Activated T-helper 1 cell treated with anti-CD3 and anti-CD28 coated beads, Interleukin-12 subunit alpha, Interleukin-12 subunit beta, Interleukin-2, Interleukin-4 antibody, amounts not matched to agents 30 ng/mL and 10 ng/mL and 1 ng/mL, durations not matched to agents 14 hours and 24 hours and 36 hours (primary cell): ENCODE measurements around the gene PACRG. TPM values are rescaled to one million over a fixed set of nuclear protein-coding genes. Genes with fewer than 3 reads are reported as not detected.
"Not testable (repeated sequence)": the region's sequence is repeated elsewhere in the genome, so short reads cannot be mapped to it uniquely, and the experiment has no call there.

Experiments used
- DNase-seq: peaks from one replicate; pipeline ENCODE4 v3.0.0; 2021; ENCODE audit warnings: low spot score
- H3K27ac Mint-ChIP-seq: one replicate; pipeline ENCODE4 v1.8.0; 2021; ENCODE audit warnings: mild to moderate bottlenecking, mixed read lengths
- H3K27me3 Mint-ChIP-seq: one replicate; pipeline ENCODE4 v1.8.0; 2022; ENCODE audit warnings: mild to moderate bottlenecking, moderate library complexity, mixed read lengths; ENCODE audit not compliant: insufficient read depth
- H3K36me3 Mint-ChIP-seq: one replicate; pipeline ENCODE4 v1.8.0; 2021; ENCODE audit warnings: low read depth, mixed read lengths
- H3K4me1 Mint-ChIP-seq: one replicate; pipeline ENCODE4 v1.8.0; 2021; ENCODE audit warnings: low read depth, mixed read lengths
- H3K4me3 Mint-ChIP-seq: one replicate; pipeline ENCODE4 v1.8.0; 2021; ENCODE audit warnings: mild to moderate bottlenecking, moderate library complexity, mixed read lengths
- H3K9me3 Mint-ChIP-seq: one replicate; pipeline ENCODE4 v1.8.0; 2021; ENCODE audit warnings: mixed read lengths
- intact Hi-C: fragments of 100-400 bp; cut with micrococcal nuclease; formaldehyde crosslinking; loops from one replicate; pipeline ENCODE4 v1.15.1; 2024
- total RNA-seq: library from RNA; stranded (reverse); gene quantifications from 2 replicates; pipeline ENCODE4 v1.2.3, GENCODE V29; 2022

PACRG gene
- total RNA-seq, 1 donor from 2014 or later = 0.36 TPM

DNA sequence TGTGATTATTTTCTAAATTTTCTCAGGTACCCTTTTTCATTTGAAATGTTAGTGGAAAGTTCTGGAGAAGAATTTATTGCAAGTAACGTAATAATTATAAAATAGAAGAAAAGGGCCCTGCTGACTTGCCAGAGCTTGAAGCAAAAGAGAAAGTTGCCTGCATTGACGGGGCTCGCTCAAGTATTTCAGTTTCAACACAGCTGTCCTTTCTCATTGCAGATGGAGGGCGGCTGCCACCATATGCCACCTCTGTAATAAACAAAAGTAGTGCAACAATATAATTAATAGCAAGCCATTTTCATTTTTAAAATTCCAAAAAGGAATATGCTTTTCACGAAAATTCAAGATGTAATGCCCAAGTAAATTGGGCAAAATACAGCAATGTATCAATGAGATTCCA, 246.2 kb downstream of the PACRG start:
- H3K27me3 Mint-ChIP-seq = no peaks in the 10 kb centered on the region
- intact Hi-C loops = no loop called here
- no peaks in the 10 kb centered on the region for H3K36me3 Mint-ChIP-seq
- no peak for DNase-seq
- peaks cover 15% of the 10 kb centered on the region for H3K9me3 Mint-ChIP-seq
- H3K4me3 Mint-ChIP-seq = no peak overlapping the region
- H3K27ac Mint-ChIP-seq = no peak overlapping the region
- no peaks in the 10 kb centered on the region for H3K4me1 Mint-ChIP-seq

DNA sequence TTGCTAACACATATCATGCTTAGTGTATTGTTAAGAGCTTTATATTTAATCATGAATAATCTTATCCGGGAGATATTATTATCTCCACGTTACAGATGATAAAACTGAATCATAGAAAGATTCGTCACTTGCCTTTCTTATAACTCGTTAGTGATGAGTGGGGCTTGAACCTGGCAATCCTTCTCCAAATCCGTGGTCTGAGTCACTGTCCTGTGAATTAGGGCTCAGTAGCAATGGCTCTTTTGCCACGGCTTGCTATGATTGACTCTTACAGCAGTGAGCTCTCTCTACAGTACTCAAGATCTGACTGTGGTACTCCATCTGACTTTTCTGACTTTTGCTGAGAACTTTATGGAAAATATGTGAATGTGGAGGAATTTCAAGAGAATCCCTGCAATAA, 246.9 kb downstream of the PACRG start:
- Mint-ChIP-seq H3K36me3 (no peaks in the 10 kb centered on the region), H3K4me3 (no peak overlapping the region), H3K27ac (no peak overlapping the region), H3K27me3 (no peaks in the 10 kb centered on the region), H3K4me1 (no peaks in the 10 kb centered on the region), H3K9me3 (peaks cover 9% of the 10 kb centered on the region)
- intact Hi-C loops = no loop called here
- no peak for DNase-seq

DNA sequence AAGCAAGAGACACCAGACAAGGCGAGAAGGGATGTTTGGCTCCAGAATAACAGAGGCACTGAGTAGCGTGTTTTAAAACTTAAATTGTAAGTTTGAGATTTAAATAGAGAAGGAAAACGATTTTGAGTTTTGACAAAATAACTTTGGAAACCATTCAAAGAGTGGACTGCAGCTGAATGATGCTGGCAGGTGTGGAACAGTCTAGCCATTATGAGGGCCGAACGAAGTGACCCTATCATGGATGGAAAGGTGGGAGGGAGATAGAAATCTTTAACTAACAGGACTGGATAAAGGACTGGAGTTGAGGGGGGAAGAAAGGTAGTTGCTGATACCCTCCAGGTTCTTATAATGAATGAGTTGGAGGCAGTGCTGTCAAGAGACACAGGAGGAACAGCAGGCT, 248.4 kb downstream of the PACRG start:
- Mint-ChIP-seq H3K36me3 (no peaks in the 10 kb centered on the region), H3K27ac (no peak overlapping the region)

DNA sequence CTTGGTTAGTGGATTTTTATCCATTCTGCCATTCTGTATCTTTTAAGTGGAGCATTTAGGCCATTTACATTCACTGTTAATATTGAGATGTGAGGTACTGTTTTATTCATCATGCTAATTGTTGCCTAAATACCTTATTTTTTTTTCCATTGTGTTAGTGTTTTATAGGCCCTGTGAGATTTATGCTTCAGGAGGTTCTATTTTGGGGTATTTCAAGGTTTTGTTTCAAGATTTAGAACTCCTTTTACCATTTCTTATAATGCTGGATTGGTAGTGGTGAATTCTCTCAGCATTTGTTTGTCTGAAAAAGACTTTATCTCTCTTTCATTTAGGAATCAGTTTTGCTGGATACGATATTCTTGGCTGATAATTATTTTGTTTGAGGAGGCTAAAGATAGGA, 255.5 kb downstream of the PACRG start:
- H3K27me3 Mint-ChIP-seq, H3K27ac Mint-ChIP-seq, H3K4me3 Mint-ChIP-seq, DNase-seq, intact Hi-C loops, H3K36me3 Mint-ChIP-seq, H3K4me1 Mint-ChIP-seq: not testable (repeated sequence)
- H3K9me3 Mint-ChIP-seq = peaks cover 20% of the 10 kb centered on the region

More for the DNA sequence above, 248.4 kb downstream of the PACRG start:
- intact Hi-C loops = no loop called here
- peaks cover 8% of the 10 kb centered on the region for H3K9me3 Mint-ChIP-seq
- H3K27me3 Mint-ChIP-seq = no peaks in the 10 kb centered on the region
- DNase-seq = no peak
- no peak overlapping the region for H3K4me3 Mint-ChIP-seq
- H3K4me1 Mint-ChIP-seq = no peaks in the 10 kb centered on the region

DNA sequence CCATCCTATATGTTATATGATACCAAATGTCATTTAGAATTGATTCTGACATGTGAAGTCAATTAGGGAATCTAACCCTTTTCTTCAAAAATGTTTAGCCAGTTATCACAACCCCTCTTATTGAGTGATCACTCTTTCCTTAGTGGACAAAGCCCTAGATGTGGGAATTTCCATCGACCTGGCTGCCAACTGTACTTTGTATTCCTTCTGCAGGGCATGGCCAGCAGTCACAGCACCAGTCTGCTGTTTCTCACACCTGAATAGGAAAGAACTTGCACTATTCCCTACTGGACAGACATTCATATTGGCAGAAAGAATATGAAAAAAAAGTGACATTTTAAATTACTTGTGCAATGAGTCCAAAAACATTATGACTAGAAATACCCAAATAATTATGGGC, 271.0 kb downstream of the PACRG start:
- Mint-ChIP-seq H3K4me3 (no peak overlapping the region), H3K9me3 (peaks cover 11% of the 10 kb centered on the region), H3K4me1 (peaks cover 5% of the 10 kb centered on the region), H3K36me3 (no peaks in the 10 kb centered on the region), H3K27ac (no peak overlapping the region), H3K27me3 (no peaks in the 10 kb centered on the region)
- intact Hi-C loops = no loop called here
- no peak for DNase-seq

DNA sequence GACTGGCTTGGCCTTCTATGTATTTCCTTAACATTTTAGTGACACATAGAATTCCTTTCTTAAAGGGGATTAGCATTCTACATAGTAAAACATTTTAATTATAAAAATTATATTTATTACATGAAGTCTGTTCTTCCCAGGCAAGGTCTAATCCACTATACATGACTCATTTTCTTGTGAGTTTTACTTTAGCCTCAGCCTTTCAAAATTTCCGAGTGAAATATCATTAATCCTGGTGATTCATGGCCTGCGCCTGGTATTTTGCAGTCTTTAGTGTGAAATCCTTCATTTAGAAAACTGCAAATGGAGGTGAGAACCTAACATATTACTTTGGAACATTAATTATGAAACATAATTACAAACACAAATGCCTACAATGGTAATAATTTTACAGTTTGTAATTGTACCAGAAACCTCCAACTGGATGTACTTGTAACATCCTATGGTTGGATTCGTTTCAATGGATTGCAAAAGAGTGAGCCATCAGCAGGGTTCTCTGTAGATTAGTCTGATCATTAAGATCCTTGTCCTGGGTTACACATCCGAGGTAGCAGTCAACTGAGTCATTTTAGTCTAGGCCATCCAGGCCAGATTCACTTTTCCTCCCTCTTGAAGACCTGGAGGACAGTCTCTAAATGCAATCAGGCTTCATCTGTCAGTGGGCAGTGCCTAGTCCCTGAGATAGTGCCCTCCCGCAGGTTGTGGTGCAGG, 272.0 kb downstream of the PACRG start:
- Mint-ChIP-seq H3K9me3 (peaks cover 11% of the 10 kb centered on the region), H3K4me1 (peaks cover 5% of the 10 kb centered on the region), H3K27ac (no peak overlapping the region), H3K36me3 (no peaks in the 10 kb centered on the region), H3K4me3 (no peak overlapping the region), H3K27me3 (no peaks in the 10 kb centered on the region)
- intact Hi-C loops = no loop called here
- DNase-seq = no peak

DNA sequence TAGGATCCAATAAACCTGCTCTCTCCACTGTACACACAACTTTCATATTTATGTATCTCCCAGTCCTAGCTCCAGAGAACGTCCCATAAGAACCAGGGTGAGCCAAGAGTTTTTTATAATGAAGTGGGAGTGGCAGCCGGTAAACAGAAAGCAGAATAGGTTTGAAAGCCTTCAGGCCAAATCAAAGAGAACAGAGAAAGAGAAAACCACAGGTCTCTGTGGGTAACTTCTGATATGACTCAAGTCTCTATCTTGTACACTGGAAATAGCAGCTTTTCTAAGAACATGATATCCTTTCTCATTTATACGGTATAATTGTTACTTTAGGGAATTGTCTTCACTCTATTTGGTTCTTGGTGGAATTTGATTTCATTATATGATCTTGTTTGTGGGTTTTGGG, 273.6 kb downstream of the PACRG start:
- Mint-ChIP-seq H3K27ac (no peak overlapping the region), H3K4me3 (no peak overlapping the region), H3K9me3 (peaks cover 6% of the 10 kb centered on the region), H3K27me3 (no peaks in the 10 kb centered on the region), H3K36me3 (no peaks in the 10 kb centered on the region), H3K4me1 (peaks cover 5% of the 10 kb centered on the region)
- intact Hi-C loops = no loop called here
- DNase-seq = no peak

DNA sequence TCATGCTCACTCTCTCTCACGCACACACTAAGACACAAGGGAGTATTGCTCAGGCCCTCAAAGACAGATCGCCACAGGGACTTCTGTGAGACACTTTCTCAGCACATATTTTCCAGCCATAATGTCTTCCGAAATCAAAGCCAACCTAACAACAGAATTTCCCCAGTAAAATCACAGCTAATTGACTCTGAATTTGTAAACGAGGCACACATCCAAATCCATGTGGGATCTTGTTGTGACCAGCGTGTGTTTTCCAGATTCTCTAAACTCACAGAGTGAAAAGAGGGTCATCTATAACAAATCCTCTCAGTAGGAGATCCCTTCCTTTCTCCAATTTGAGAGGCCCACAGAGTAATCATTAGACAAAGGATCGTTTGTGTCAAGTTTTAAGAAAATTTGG, 280.4 kb downstream of the PACRG start:
- Mint-ChIP-seq H3K27me3 (no peaks in the 10 kb centered on the region), H3K27ac (no peak overlapping the region), H3K9me3 (peaks cover 3% of the 10 kb centered on the region), H3K4me3 (no peak overlapping the region), H3K4me1 (no peaks in the 10 kb centered on the region), H3K36me3 (no peaks in the 10 kb centered on the region)
- intact Hi-C loops = no loop called here
- no peak for DNase-seq

DNA sequence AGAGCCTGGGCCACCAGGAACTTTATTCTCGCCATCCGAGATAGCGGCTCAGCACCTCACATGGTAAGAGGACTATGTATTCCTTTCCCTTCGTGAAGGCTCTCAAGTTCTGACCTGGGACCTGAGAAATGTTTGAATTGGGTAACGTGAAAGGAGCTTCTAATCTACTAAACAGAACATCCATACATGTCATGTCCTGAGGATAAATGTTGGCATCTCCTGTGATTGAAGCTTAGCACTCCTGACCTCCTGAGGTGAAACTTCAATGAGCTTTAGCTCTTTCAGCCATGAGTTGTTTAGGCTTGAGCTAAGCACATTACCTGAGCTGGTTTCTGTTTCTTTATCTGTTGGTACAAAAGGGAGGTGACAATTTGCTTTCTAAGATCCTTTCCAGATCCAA, 280.9 kb downstream of the PACRG start:
- no peaks in the 10 kb centered on the region for H3K36me3 Mint-ChIP-seq
- no peaks in the 10 kb centered on the region for H3K4me1 Mint-ChIP-seq
- H3K27me3 Mint-ChIP-seq = no peaks in the 10 kb centered on the region
- no peak overlapping the region for H3K27ac Mint-ChIP-seq
- intact Hi-C loops = no loop called here
- DNase-seq = no peak
- no peak overlapping the region for H3K4me3 Mint-ChIP-seq
- peaks cover 3% of the 10 kb centered on the region for H3K9me3 Mint-ChIP-seq

DNA sequence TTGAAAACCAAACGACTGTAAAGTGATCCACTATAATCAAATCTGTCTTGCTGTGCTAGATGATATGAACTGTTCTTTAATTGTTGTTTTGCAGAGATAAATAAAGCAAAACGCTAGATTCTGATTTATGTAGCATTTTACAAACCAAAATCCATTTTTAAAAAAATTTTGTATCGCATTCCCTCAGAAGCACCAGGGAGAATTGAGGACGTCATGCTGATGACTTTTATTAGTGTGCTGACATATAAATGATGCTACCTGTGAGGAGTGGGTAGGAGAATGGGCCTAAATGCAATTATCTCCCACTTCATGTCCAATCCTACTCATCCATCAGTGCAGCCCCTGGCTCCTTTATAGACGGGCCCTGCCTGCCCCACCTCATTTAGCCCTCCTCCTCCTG, 282.4 kb downstream of the PACRG start:
- peaks cover 2% of the 10 kb centered on the region for H3K27me3 Mint-ChIP-seq
- intact Hi-C loops = no loop called here
- H3K4me3 Mint-ChIP-seq = no peak overlapping the region
- DNase-seq = no peak
- H3K4me1 Mint-ChIP-seq = no peaks in the 10 kb centered on the region
- H3K36me3 Mint-ChIP-seq = no peaks in the 10 kb centered on the region
- H3K27ac Mint-ChIP-seq = no peak overlapping the region
- peaks cover 3% of the 10 kb centered on the region for H3K9me3 Mint-ChIP-seq

DNA sequence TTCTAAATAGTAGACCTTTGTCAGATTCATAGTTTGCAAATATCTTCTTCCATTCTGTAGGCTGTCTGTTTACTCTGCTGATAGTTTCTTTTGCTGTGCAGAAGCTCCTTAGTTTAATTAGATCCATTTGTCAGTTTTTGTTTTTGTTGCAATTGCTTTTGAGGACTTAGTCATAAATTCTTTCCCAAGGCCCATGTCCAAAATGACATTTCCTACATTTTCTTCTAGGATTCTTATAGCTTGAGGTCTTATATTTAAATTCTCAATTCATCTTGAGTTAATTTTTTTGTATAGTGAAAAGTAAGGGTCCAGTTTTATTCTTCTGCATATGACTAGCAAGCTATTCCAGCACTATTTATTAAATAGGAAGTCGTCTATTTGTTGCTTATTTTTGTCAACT, 287.0 kb downstream of the PACRG start:
- peaks cover 4% of the 10 kb centered on the region for H3K27me3 Mint-ChIP-seq
- no peak overlapping the region for H3K27ac Mint-ChIP-seq
- H3K4me3 Mint-ChIP-seq = no peak overlapping the region
- no peaks in the 10 kb centered on the region for H3K4me1 Mint-ChIP-seq
- intact Hi-C loops = no loop called here
- no peaks in the 10 kb centered on the region for H3K36me3 Mint-ChIP-seq
- no peaks in the 10 kb centered on the region for H3K9me3 Mint-ChIP-seq
- DNase-seq = no peak

DNA sequence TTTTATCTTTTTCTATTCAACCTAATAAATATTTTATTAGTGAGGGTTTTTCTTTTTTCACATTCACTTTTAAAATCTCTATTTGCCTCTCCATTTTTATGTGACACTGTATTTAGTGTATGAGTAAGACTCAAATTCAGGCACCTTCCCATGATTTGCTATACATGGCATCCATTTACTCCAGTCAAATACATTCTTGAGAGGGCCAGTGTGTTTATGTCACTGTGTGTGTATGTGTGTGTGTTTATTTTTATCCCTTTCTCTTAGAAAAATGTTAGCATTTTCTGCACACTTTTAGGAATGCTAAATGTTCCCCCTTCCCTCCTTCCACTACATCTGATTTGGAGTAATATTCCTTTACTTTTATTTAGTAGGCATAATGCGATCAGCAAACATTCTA, 290.0 kb downstream of the PACRG start:
- peaks cover 11% of the 10 kb centered on the region for H3K9me3 Mint-ChIP-seq
- no peaks in the 10 kb centered on the region for H3K4me1 Mint-ChIP-seq
- H3K27ac Mint-ChIP-seq = no peak overlapping the region
- intact Hi-C loops = no loop called here
- peaks cover 4% of the 10 kb centered on the region for H3K27me3 Mint-ChIP-seq
- H3K4me3 Mint-ChIP-seq = no peak overlapping the region
- no peaks in the 10 kb centered on the region for H3K36me3 Mint-ChIP-seq
- no peak for DNase-seq

DNA sequence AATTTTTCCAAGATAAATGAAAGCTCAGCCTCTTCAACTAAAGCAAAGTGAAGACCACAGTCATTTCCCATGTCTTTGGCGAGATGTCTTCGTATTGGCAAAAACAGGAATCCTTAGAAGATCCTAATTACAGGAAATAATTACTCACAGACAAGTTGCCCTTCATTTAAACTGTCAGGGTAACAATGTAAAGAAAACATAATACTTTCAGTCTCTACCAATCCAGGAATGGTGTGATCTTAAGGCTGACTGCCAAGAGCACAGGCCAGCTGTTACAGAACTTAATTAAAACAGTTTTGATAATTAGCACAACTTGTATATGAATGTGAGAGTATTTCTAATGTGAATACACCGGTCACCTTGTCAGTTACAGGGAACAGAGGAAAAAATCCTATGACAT, 292.2 kb downstream of the PACRG start:
- peaks cover 21% of the 10 kb centered on the region for H3K9me3 Mint-ChIP-seq
- intact Hi-C loops = no loop called here
- H3K27ac Mint-ChIP-seq = no peak overlapping the region
- no peaks in the 10 kb centered on the region for H3K4me1 Mint-ChIP-seq
- H3K36me3 Mint-ChIP-seq = no peaks in the 10 kb centered on the region
- no peak for DNase-seq
- H3K4me3 Mint-ChIP-seq = no peak overlapping the region
- peaks cover 2% of the 10 kb centered on the region for H3K27me3 Mint-ChIP-seq

DNA sequence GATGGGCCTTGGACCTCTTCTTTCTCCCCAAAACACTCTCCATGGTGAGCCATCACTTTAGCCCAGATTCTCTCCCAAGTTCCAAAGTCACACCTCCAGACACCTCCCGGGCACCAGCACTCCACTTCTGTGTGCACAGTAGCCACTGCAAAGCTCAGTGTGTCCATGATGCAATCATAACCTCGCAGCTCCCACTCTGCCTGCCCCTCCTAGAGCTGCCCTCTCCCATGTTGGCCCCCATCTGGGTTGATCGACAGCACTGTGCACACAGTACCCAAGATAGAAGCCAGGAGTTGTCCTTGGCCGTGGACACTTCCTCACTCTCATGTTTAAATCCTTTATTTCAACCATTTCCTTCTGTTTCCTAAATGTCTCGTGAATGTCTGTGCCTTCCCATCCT, 293.3 kb downstream of the PACRG start:
- Mint-ChIP-seq H3K9me3 (peaks cover 21% of the 10 kb centered on the region), H3K27me3 (peaks cover under 1% of the 10 kb centered on the region), H3K4me1 (no peaks in the 10 kb centered on the region), H3K27ac (no peak overlapping the region), H3K36me3 (no peaks in the 10 kb centered on the region), H3K4me3 (no peak overlapping the region)
- no peak for DNase-seq
- intact Hi-C loops = no loop called here
